K562 (cell line): Measurements from ENCODE around the gene MEGF11. TPM values are rescaled to one million over a fixed set of nuclear protein-coding genes. Genes with fewer than 3 reads are reported as not detected.
A peak's percentile ranks its signal among the peaks of the same experiment; 100 is the strongest.

ENCODE experiments used
- ATAC-seq: fragments of 200-7000 bp; cut with Tn5 transposase; 3 replicates; pipeline ENCODE4 v1.9.1; 2020; ENCODE audit warnings: moderate library complexity
- BruUV-seq: library from RNA; stranded (reverse); fragments of 400-500 nt; replicated peaks from 2 replicates; lab custom pipeline; 2021; lab: Mats Ljungman, UMichigan
- CTCF ChIA-PET: fragments of 300-600 bp; formaldehyde crosslinking; extraction: SDS; loops from one replicate; lab custom pipeline; 2021; ENCODE audit warnings: low intra/inter-chr PET ratio; lab: Yijun Ruan, JAX
- POLR2A ChIA-PET: fragments of 300-600, 350-650 bp; sonication (Branson Sonifier 250); formaldehyde crosslinking; extraction: SDS; loops from one replicate; lab custom pipeline; 2021; ENCODE audit warnings: antibody characterized with exemption, inconsistent platforms; lab: Yijun Ruan, JAX
- DNase-seq, 4 experiments: peaks; one replicate each; pipeline versions ENCODE4 v3.0.0 to v3.0.0-alpha.2; 2011 to 2018; ENCODE audit warnings: low spot score in 3 of 4, mixed read lengths in 3 of 4; ENCODE audit errors: extremely low read depth in 1 of 4
- FAIRE-seq: peaks from 2 replicates; lab custom pipeline; 2011; peaks lifted over from hg19 to GRCh38; lab: Jason Lieb, UNC
- H2AFZ ChIP-seq: 2 replicates; pipeline ENCODE4 v1.6.0; 2011; ENCODE audit warnings: low read depth, low read length, control low read depth, inconsistent platforms
- H3K27ac ChIP-seq: fragments of 200-600 bp; 3 replicates; pipeline ENCODE4 v1.8.0; 2011; ENCODE audit warnings: low read depth, mild to moderate bottlenecking, control low read depth, inconsistent platforms, low read length, moderate library complexity, mixed read lengths; ENCODE audit errors: extremely low read depth
- H3K27me3 ChIP-seq, 2 experiments: fragments of 300-600 bp in 1 of 2; 2 replicates in 1 of 2; 3 replicates in 1 of 2; pipeline versions ENCODE4 v1.6.0 to v1.8.0; 2011; ENCODE audit warnings: inconsistent platforms in 2 of 2, low read length in 2 of 2, mild to moderate bottlenecking in 1 of 2, mixed read lengths in 1 of 2, moderate library complexity in 1 of 2; ENCODE audit not compliant: control insufficient read depth in 2 of 2, insufficient read depth in 2 of 2
- H3K36me3 ChIP-seq: fragments of 300-600 bp; 3 replicates; pipeline ENCODE4 v1.8.0; 2011; ENCODE audit warnings: mild to moderate bottlenecking, low read length, inconsistent platforms; ENCODE audit not compliant: control insufficient read depth, insufficient read depth
- H3K4me1 ChIP-seq, 2 experiments: fragments of 200-600 bp in 1 of 2; replicated peaks in 1 of 2; 2 replicates in 1 of 2; 3 replicates in 1 of 2; pipeline versions ENCODE4 v1.5.1 to v1.8.0; 2011; ENCODE audit warnings: inconsistent platforms in 2 of 2, low read length in 2 of 2, mild to moderate bottlenecking in 1 of 2, mixed read lengths in 1 of 2, moderate library complexity in 1 of 2; ENCODE audit not compliant: control insufficient read depth in 2 of 2, insufficient read depth in 2 of 2
- H3K4me2 ChIP-seq: 2 replicates; pipeline ENCODE4 v1.6.1; 2011; ENCODE audit warnings: low read length, control low read depth, inconsistent platforms, mixed read lengths; ENCODE audit not compliant: insufficient read depth
- H3K4me3 ChIP-seq: fragments of 200-600 bp; sonication (generic), shearing (Covaris generic); 2 replicates; pipeline ENCODE4 v1.5.1; 2016; ENCODE audit warnings: control low read depth, inconsistent platforms
- H3K79me2 ChIP-seq: fragments of 200-600 bp; 3 replicates; pipeline ENCODE4 v1.8.0; 2011; ENCODE audit warnings: low read length, inconsistent platforms; ENCODE audit not compliant: control insufficient read depth, insufficient read depth
- H3K9ac ChIP-seq, 2 experiments: 2 replicates each; pipeline versions ENCODE4 v1.6.0 to v1.6.1; 2011; ENCODE audit warnings: low read depth in 2 of 2, low read length in 2 of 2, control low read depth in 1 of 2, inconsistent platforms in 1 of 2, mild to moderate bottlenecking in 1 of 2, mixed read lengths in 1 of 2; ENCODE audit not compliant: insufficient read depth in 1 of 2
- H3K9me1 ChIP-seq: one replicate; pipeline ENCODE4 v1.6.0; 2011; ENCODE audit warnings: inconsistent platforms, mild to moderate bottlenecking, low read length, moderate library complexity; ENCODE audit not compliant: control insufficient read depth, insufficient read depth
- H3K9me3 ChIP-seq: replicated peaks from 2 replicates; pipeline ENCODE4 v1.5.1; 2011; ENCODE audit warnings: low read depth, low read length, inconsistent platforms; ENCODE audit not compliant: control insufficient read depth, insufficient read depth
- H4K20me1 ChIP-seq: replicated peaks from 2 replicates; pipeline ENCODE4 v1.6.1; 2011; ENCODE audit warnings: low read length, inconsistent platforms, mixed read lengths; ENCODE audit not compliant: control insufficient read depth, insufficient read depth
- DEAF1 ChIP-seq: fragments of 450-650 bp; formaldehyde crosslinking; IDR thresholded peaks from 2 replicates; pipeline ENCODE4 v1.4.0; 2020; ENCODE audit warnings: mild to moderate bottlenecking, moderate library complexity
- EP400 ChIP-seq: fragments of 450-650 bp; IDR thresholded peaks from 2 replicates; pipeline ENCODE4 v1.6.1; 2017; ENCODE audit warnings: antibody characterized with exemption, mild to moderate bottlenecking, moderate library complexity
- HNRNPL ChIP-seq: fragments of 200-400 bp; formaldehyde crosslinking; IDR thresholded peaks from 2 replicates; pipeline ENCODE4 v1.6.1; 2017; ENCODE audit warnings: low read depth, mild to moderate bottlenecking, low read length
- KLF16 ChIP-seq: IDR thresholded peaks from 2 replicates; pipeline ENCODE4 v1.6.1; 2016; ENCODE audit warnings: antibody characterized with exemption
- NRF1 ChIP-seq, 2 experiments: fragments of 450-650 bp; IDR thresholded peaks in 1 of 2; conservative IDR thresholded peaks in 1 of 2; 2 replicates each; pipeline ENCODE4 v1.6.1; 2014; ENCODE audit warnings: mild to moderate bottlenecking in 2 of 2
- RAD21 ChIP-seq, 2 experiments: fragments of 250-450 bp in 1 of 2; fragments of 450-650 bp in 1 of 2; sonication (Bioruptor Pico) in 1 of 2; formaldehyde crosslinking in 1 of 2; IDR thresholded peaks in 1 of 2; conservative IDR thresholded peaks in 1 of 2; 2 replicates each; pipeline versions ENCODE4 v1.4.0 to v1.8.0; 2020 to 2022; ENCODE audit warnings: mild to moderate bottlenecking in 2 of 2, moderate library complexity in 1 of 2
- REST ChIP-seq, 2 experiments: fragments of 450-650 bp; formaldehyde crosslinking in 1 of 2; IDR thresholded peaks; 2 replicates each; pipeline versions ENCODE4 v1.4.0 to v1.6.1; 2014 to 2020; ENCODE audit warnings: mild to moderate bottlenecking in 2 of 2, borderline replicate concordance in 1 of 2, low read depth in 1 of 2
- SMC3 ChIP-seq: conservative IDR thresholded peaks from 2 replicates; pipeline ENCODE4 v1.6.1; 2011; ENCODE audit warnings: low read depth, low read length, improper control_type of control experiment; ENCODE audit not compliant: insufficient read depth
- ZEB2 ChIP-seq: fragments of 450-650 bp; IDR thresholded peaks from 2 replicates; pipeline ENCODE4 v1.6.1; 2016
- ZNF263 ChIP-seq: sonication (generic); formaldehyde crosslinking; IDR thresholded peaks from 2 replicates; pipeline ENCODE4 v1.8.0; 2022; ENCODE audit warnings: mild to moderate bottlenecking, missing genetic modification reagents, borderline replicate concordance
- ZNF764 ChIP-seq: fragments of 250-450 bp; sonication (Bioruptor Pico); IDR thresholded peaks from 2 replicates; pipeline ENCODE4 v1.4.0; 2020; ENCODE audit warnings: low read depth, mild to moderate bottlenecking, moderate library complexity
- WGBS: fragments of 100-300 bp; shearing (Covaris generic); methylation state at CpG from one replicate; pipeline ENCODE4 v1.1.6; 2016; ENCODE audit warnings: low coverage, mixed read lengths; ENCODE audit not compliant: insufficient coverage; ENCODE audit errors: missing lambda C conversion rate; 5-methylcytosine and 5-hydroxymethylcytosine counted together
- in situ Hi-C: fragments of 300-500 bp; cut with MboI; formaldehyde crosslinking; loops from 4 replicates; pipeline ENCODE4 v1.15.0; 2018; ENCODE audit warnings: inconsistent platforms, mixed read lengths
- intact Hi-C: fragments of 100-400 bp; cut with micrococcal nuclease; formaldehyde crosslinking; loops from 2 replicates; pipeline ENCODE4 v1.14.2; 2022
- polyA plus RNA-seq, 8 experiments: library from polyadenylated mRNA; depleted of rRNA in 4 of 8; stranded (reverse) in 5 of 8; unstranded in 3 of 8; fragments of >200 nt; fragmentation: Nextera tagmentation in 2 of 8; fragmentation: Illumina TruSeq in 1 of 8; extraction: Ambion mirVana in 2 of 8; extraction: Trizol in 1 of 8; gene quantifications; 2 replicates each; pipeline versions ENCODE4 v1.2.1 to v1.2.3, GENCODE V29; 2011 to 2014; ENCODE audit warnings: inconsistent platforms in 1 of 8, missing spikeins in 1 of 8
- total RNA-seq, 7 experiments: library from RNA; depleted of rRNA in 6 of 7; stranded (reverse); fragments of >200 nt in 6 of 7; fragmentation: Illumina TruSeq in 2 of 7; extraction: Trizol in 2 of 7; gene quantifications; 2 replicates each; pipeline versions ENCODE4 v1.2.1 to v1.2.3, GENCODE V29; 2011 to 2021; ENCODE audit warnings: low replicate concordance in 1 of 7

Gene MEGF11
- total and polyA plus RNA-seq, 9 of the 15 experiments (the other 6 are each of a cell fraction or from before 2014, with no cell fraction given), result 0.06 to 0.23 (median 0.20) TPM; not detected in 6

- ATAC-seq (peak; percentile 92), FAIRE-seq (peak; percentile 64), DNase-seq (peak; percentile 55 to 85 (median 67))
- in situ Hi-C loops (loop anchor here (25.0 kb wide), 1 partner anchor 220 kb away; no protein-coding TSS in a partner anchor), intact Hi-C loops (loop anchor here (1.0 kb wide), 1 partner anchor 219 kb away; no protein-coding TSS in a partner anchor)
- 42% methylated on average over 12 of the region's 12 CpGs for WGBS
- POLR2A ChIA-PET, result interaction anchor here (1.0 to 1.3 kb wide), 2 partner anchors 13 to 18 kb away, joined by 3 to 6 read pairs; partner anchors contain the start of gene RAB11A
- no peak overlapping the region for H3K9ac ChIP-seq
- H3K4me1 ChIP-seq, result no peaks in the 10 kb centered on the region; a peak in 2 of 5 replicates
- no TSS peak for BruUV-seq
- H3K9me3 ChIP-seq, result no peaks in the 10 kb centered on the region
- no peaks in the 10 kb centered on the region for H3K36me3 ChIP-seq
- H4K20me1 ChIP-seq, result no peaks in the 10 kb centered on the region
- H3K4me2 ChIP-seq, result no peak overlapping the region
- H2AFZ ChIP-seq, result peak overlapping the region; percentile 73
- no peaks in the 10 kb centered on the region for H3K79me2 ChIP-seq
- no peaks in the 10 kb centered on the region for H3K9me1 ChIP-seq
- CTCF ChIA-PET, result interaction anchor here (0.7 to 1.5 kb wide), 3 partner anchors 34 to 260 kb away, joined by 3 to 4 read pairs (median 3); no protein-coding TSS in a partner anchor
- H3K27me3 ChIP-seq, result no peaks in the 10 kb centered on the region
- no peak overlapping the region for H3K27ac ChIP-seq
- no peak overlapping the region for H3K4me3 ChIP-seq
- TF ChIP-seq SMC3, result peak; percentile 54
- TF ChIP-seq DEAF1 (CRISPR knock-in tag), result 0 out of 2 replicates have a peak, but pooled peaks have one; percentile 38
- peak; percentile 58; the same call in 1 of the 2 replicates for TF ChIP-seq REST (IDR thresholded peaks at IDR 0.05; ENCODE audit: borderline replicate concordance)
- TF ChIP-seq REST (CRISPR knock-in tag; IDR thresholded peaks at IDR 0.05; ENCODE audit: low read depth), result no peak
- peak; percentile 54 to 77 for TF ChIP-seq RAD21 (CRISPR knock-in tag; conservative IDR thresholded peaks at IDR 0.05 in 1 of 2, IDR thresholded peaks at IDR 0.05 in 1 of 2)
- no peak for TF ChIP-seq NRF1 (conservative IDR thresholded peaks at IDR 0.05 in 1 of 2, IDR thresholded peaks at IDR 0.05 in 1 of 2)
- TF ChIP-seq HNRNPL, result no peak
- peak; percentile 51; the same call in 1 of the 2 replicates for TF ChIP-seq ZNF263
- 0 out of 2 replicates have a peak, but pooled peaks have one; percentile 17 for TF ChIP-seq ZEB2
- 0 out of 2 replicates have a peak, but pooled peaks have one; percentile 13 for TF ChIP-seq EP400
- TF ChIP-seq KLF16, result peak; percentile 18; the same call in 1 of the 2 replicates
- TF ChIP-seq ZNF764, result no peak
These were observed 396.6 kb downstream of the MEGF11 start for GRCh38 chr15:65856821-65857455.
